NCI-H2107 treated with DMSO at 0.1 percent for 48 hours (cell line): ENCODE results near the gene CFC1B.
"Not testable (repeated sequence)": the region's sequence is repeated elsewhere in the genome, so short reads cannot be mapped to it uniquely, and the experiment has no call there.

ENCODE experiments used
- DNase-seq: peaks from one replicate; lab custom pipeline; 2025; ENCODE audit not compliant: unreplicated experiment; lab: John Stamatoyannopoulos, UW

The CFC1B gene

GRCh38 chr2:130556441-130556840 is 35.4 kb downstream of the CFC1B start:
- DNase-seq, result not testable (repeated sequence)

- DNase-seq, result not testable (repeated sequence)
These were observed 45.1 kb downstream of the CFC1B start for GRCh38 chr2:130566165-130566564.

GRCh38 chr2:130571929-130572328 is 50.9 kb downstream of the CFC1B start:
- DNase-seq, result not testable (repeated sequence)

GRCh38 chr2:130574230-130574629 is 53.2 kb downstream of the CFC1B start:
- not testable (repeated sequence) for DNase-seq

- not testable (repeated sequence) for DNase-seq
These were observed 55.3 kb downstream of the CFC1B start for GRCh38 chr2:130576209-130576784.

GRCh38 chr2:130577559-130577958 is 56.5 kb downstream of the CFC1B start:
- not testable (repeated sequence) for DNase-seq
